Cerebellar cortex (tissue), 1 donor: ENCODE measurements around the gene TNKS2.

Experiments
- DNase-seq: peaks from one replicate; pipeline ENCODE4 v3.0.0-alpha.2; 2015; ENCODE audit warnings: low spot score

The TNKS2 gene

GRCh38 chr10:91908337-91909116, 110.3 kb downstream of the TNKS2 start:
- DNase-seq, result peak; percentile 76

GRCh38 chr10:91909117-91909677, 111.0 kb downstream of the TNKS2 start, which contains the start of gene FGFBP3:
Gene FGFBP3 (minus strand): TSS chr10:91909486. CDS start chr10:91908969, 517 bp downstream.
- peak; percentile 73 for DNase-seq

DNA sequence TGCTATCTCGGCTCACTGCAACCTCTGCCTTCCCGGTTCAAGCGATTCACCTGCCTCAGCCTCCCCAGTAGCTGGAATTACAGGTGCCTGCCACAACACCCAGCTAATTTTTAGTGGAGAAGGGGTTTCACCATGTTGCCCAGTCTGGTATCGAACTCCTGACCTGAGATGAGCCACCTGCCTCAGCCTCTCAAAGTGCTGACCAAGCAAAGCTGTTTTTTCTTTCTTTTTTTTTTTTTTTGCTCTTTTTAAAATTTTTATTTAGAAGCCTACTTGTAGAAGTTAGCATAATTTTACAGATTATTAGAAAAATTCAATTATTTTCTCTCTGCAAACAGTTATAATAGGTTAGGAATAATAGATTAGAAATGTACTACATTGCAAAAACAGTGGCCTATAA, 112.2 kb downstream of the TNKS2 start:
- DNase-seq, result no peak
